GM21528 (cell line): ENCODE results near the gene TBC1D22B.
"Not testable (repeated sequence)": the region's sequence is repeated elsewhere in the genome, so short reads cannot be mapped to it uniquely, and the experiment has no call there.

ENCODE experiments used
- ATAC-seq: cut with Tn5 transposase; IDR thresholded peaks from one replicate; pipeline ENCODE4 v1.9.1; 2021; ENCODE audit warnings: mild to moderate bottlenecking, moderate library complexity; ENCODE audit not compliant: unreplicated experiment, low FRiP score

TBC1D22B gene

GRCh38 chr6:37319856-37320480 is 62.4 kb downstream of the TBC1D22B start:
- ATAC-seq, result no peak

DNA sequence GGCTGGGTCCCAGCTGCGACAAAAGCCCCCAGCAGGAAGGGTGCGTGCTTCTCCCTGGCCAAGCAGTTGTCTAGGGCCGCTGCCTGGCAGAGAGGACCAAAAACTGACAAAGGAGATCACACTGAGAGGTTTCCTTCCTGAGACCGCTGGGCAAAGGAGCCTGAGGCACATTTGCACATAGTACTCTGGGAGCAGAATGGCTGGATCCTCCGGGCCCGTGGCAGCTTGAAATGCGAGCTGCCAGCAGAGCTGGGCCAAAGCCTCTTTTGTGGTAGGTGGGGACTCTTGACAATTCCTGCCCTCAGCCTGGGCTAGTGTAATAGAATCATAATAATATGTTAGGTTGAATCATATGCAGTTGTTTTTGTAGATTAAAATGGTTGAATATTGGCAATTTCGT is 63.1 kb downstream of the TBC1D22B start:
- ATAC-seq, result no peak

DNA sequence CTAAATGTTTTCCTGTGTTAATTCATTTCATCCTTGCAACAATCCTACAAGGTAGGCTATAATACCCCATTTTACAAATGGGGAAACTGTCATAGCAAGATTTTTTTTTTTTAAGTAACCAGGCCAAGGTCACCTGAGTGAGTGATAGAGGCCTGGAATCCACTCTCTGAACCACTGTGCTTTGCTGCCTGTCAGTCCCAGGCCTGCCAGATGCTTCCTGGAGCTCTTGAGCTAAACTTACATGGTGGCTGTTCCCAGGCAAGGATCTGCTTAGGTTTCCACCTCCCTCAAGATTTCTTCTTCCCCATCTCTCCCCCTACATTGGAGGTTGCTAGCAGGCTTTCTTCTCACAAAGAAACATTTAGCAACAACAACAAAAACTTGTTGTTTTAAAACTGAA is 63.5 kb downstream of the TBC1D22B start:
- ATAC-seq, result no peak

DNA sequence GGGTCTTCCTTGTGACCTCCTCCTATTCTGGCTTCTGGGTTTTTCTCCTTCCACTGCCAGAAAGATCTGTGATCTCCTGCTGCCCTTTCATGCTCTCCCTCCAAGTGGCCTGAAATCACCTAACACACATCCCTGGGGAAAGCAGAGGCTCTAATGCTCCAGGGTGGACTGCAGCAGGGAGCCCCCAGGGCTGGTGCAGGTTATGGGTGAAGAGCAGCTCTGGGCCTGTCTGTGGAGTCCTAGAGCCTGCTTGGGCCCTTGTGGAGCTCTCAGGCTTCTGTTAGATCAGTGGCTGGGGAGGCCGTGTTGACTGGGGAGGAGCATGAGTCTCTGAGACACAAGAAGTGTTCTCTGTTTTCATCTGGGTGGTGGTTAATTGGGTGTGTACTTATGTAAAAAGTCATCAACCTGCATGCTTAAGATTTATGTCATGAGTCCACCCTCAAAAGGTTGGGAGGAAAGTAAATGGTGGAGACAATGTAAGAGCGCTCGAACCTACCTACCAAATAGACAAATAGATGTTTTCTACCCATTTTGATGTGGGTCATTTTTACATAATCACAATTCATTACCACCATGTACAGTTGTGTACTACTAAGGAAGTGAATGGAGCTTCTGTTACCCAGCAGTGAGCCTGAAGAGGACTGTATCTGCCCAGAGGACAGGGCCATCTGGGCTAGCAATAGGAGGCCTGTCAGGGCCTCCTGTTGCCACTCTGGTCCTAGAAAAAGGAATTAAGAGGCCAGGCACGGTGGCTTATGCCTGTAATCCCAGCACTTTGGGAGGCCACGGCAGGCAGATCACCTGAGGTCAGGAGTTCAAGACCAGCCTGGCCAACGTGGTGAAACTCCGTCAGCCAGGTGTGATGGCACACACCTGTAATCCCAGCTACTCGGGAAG is 64.2 kb downstream of the TBC1D22B start:
- ATAC-seq, result no peak

- ATAC-seq, result no peak
Observed at GRCh38 chr6:37323580-37323979, 66.0 kb downstream of the TBC1D22B start.

GRCh38 chr6:37324131-37325033 is 66.8 kb downstream of the TBC1D22B start:
- no peak for ATAC-seq

- ATAC-seq, result not testable (repeated sequence)
Observed at GRCh38 chr6:37330345-37330744, 72.8 kb downstream of the TBC1D22B start.

DNA sequence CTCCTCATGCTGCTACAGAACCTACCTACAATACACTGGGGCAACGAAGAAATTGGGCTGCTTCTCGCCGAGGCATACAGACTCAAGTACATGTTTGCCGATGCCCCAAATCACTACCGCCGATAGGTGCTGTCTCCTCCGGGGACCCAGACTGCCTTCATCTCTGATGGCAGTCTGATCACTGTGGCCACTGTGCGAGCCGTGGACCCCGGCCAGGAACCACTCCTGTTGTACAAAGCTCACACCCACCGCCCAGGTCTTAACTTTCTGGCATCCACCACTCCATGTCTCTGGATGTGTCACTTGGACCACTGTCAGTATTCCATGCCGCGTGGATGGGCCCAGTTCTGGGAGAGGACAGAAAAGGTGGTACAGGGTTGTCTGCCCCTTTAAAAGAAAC is 73.5 kb downstream of the TBC1D22B start:
- ATAC-seq, result no peak

DNA sequence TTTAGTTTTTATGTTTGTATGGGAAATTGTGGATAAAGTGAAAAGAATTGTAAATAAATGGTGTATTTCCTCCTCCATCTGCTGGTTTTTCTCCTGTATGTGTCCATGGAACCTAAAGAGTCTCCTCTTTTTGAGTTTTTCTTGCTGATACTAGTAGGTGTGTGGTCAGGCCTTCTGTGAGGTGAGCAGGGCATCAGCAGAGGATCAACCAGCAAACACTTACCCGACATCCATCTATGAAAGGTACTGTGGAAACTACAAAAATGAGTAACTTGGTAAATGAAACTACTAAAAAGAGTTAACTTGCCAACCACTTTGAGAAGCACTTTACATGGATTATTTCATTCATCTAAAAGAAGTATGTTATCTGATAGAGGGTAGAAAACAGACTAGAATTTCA is 75.3 kb downstream of the TBC1D22B start:
- no peak for ATAC-seq

DNA sequence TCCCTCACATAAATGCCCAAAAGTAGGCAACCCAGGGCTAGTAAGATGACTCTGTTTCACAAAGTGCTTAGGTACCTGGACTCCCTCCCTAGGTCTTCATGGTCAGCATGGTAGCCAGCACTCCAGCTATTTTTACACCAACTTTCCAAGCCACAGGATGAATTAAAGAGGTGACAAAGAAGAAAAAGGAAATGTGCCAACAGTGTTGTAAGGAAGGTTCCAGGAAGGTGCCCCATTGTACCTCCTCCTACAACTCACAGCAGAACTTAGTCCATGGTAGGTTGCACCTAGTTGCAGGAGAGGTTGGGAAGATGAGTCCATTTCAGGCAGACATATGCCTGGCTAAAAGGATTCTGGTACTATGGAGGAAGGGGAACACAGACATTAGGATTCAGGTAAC is 76.5 kb downstream of the TBC1D22B start:
- no peak for ATAC-seq

DNA sequence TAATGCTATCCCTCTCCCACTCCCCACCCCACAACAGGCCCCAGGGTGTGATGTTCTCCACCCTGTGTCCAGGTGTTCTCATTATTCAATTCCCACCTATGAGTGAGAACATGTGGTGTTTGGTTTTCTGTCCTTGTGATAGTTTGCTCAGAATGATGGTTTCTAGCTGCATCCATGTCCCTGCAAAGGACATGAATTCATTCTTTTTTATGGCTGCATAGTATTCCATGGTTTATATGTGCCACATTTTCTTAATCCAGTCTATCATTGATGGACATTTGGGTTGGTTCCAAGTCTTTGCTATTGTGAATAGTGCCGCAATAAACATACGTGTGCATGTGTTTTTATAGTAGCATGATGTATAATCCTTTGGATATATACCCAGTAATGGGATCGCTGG is 80.7 kb downstream of the TBC1D22B start:
- ATAC-seq, result not testable (repeated sequence)

GRCh38 chr6:37338745-37339255 is 81.2 kb downstream of the TBC1D22B start:
- ATAC-seq, result no peak

GRCh38 chr6:37339741-37340638 is 82.4 kb downstream of the TBC1D22B start:
- no peak for ATAC-seq

DNA sequence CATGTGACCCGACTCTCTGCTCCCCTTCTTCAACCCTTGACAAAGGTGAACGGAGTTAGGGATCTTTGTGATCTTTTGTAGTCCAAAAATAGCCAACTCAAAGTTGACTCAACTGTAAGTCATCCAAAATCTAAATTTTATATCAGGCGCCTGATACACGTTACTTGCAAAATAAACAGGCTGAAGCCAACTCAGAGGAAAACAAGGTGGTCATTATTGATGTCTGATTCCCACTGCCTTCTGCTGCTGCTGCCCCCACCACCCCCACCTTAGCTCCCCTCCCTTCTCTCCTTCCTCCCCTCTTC is 83.0 kb downstream of the TBC1D22B start:
- no peak for ATAC-seq

DNA sequence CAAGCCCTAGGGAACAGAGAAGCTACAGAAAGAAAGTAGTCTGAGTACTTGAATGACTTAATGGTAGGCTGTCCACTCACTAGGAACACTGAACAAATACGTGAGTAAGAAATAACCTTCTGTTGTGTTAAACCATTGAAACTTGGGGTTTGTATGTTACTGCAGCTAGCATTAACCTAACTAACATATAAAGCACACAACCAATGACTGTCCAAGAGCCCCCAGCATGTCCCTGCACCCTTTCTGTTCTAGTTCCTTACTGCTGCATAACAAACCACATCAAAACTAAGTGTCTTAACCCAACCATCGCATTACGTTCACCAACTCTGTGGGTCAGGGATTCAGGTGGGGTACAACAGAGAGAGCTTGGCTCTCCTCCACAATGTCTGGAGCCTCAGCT is 85.7 kb downstream of the TBC1D22B start:
- ATAC-seq, result no peak

DNA sequence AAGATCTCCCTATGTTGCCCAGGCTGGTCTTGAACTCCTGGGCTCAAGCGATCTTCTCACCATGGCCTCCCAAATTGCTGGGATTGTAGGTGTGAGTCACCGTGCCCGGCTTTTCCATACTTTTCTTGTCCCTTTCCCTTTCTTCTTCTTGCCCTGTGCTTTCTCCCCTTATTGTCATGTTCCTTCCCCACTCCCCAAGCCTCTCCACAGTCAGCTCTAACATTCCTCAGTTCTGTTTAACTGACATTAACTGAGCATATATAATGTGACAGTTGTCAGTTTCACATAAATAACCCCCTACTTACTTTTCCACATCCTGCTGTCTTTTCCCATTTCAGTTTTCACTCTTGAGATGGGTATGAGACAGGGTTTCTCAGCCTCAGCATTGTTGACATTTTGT is 86.7 kb downstream of the TBC1D22B start:
- ATAC-seq, result no peak

GRCh38 chr6:37345804-37346203 is 88.2 kb downstream of the TBC1D22B start:
- ATAC-seq, result not testable (repeated sequence)

- no peak for ATAC-seq
Observed at GRCh38 chr6:37347177-37347576, 89.6 kb downstream of the TBC1D22B start.

DNA sequence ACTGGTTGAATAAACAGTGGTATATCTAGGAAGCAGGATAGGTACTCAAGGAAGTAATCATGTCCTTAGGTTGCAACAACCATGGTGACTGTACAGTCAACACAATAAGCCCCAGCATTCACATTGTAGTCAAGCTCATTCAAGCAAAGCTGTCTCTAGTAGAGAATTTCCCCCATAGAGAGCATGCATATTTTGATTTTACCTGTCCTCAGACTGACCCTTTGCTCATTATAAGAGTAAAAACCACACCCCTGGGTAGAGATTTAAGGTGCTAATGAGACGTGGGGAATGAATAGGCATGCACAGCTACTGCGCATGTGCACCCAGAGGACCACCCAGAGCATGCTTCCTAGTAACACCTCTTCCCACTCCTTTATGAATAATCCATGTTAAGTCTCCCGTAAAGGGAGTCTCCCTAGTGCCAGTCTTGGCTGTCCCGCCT is 90.1 kb downstream of the TBC1D22B start:
- ATAC-seq, result no peak

DNA sequence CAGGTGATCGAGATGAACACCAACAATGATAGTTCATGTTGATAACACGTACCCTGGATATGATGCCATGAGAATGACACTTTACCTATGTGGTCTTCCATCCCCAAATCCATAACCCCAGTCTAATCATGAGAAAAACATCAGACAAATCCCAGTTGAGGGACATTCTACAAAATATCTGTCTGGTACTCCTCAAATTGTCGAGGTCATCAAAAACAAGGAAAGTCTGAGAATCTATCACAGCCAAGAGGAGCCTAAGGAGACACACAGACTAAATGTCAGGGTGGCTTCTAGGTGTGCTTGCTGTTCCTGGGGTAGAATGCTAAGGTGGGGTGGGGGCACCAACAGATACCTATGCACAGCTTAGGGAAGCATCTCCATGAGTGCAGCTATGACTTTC is 93.5 kb downstream of the TBC1D22B start:
- no peak for ATAC-seq
